H9 (cell line): Measurements from ENCODE around the gene KRTAP5-7. TPM values are rescaled to one million over a fixed set of nuclear protein-coding genes. Genes with fewer than 3 reads are reported as not detected.

Experiments used
- DNase-seq: peaks from one replicate; pipeline ENCODE4 v3.0.0-alpha.2; 2017
- H2AFZ ChIP-seq: one replicate; pipeline ENCODE4 v1.6.1; 2013; ENCODE audit warnings: mild to moderate bottlenecking, low read length, control low read depth, moderate library complexity
- H2AK5ac ChIP-seq: 2 replicates; pipeline ENCODE4 v1.6.1; 2013; ENCODE audit warnings: low read length, control low read depth, mixed read lengths; ENCODE audit not compliant: insufficient read length
- H2BK120ac ChIP-seq: one replicate; pipeline ENCODE4 v1.6.1; 2013; ENCODE audit warnings: low read depth, mild to moderate bottlenecking, low read length, control low read depth, inconsistent platforms; ENCODE audit not compliant: poor library complexity, severe bottlenecking
- H2BK12ac ChIP-seq: 2 replicates; pipeline ENCODE4 v1.6.1; 2013; ENCODE audit warnings: low read length, control low read depth, mixed read lengths, low read depth; ENCODE audit not compliant: insufficient read length
- H2BK15ac ChIP-seq: 2 replicates; pipeline ENCODE4 v1.6.1; 2013; ENCODE audit warnings: low read depth, low read length, control low read depth
- H2BK20ac ChIP-seq: one replicate; pipeline ENCODE4 v1.6.1; 2013; ENCODE audit warnings: low read depth, mild to moderate bottlenecking, low read length, control low read depth, inconsistent platforms; ENCODE audit not compliant: poor library complexity, severe bottlenecking
- H2BK5ac ChIP-seq: 2 replicates; pipeline ENCODE4 v1.6.1; 2013; ENCODE audit warnings: low read length, control low read depth, mixed read lengths; ENCODE audit not compliant: insufficient read length
- H3K14ac ChIP-seq: 2 replicates; pipeline ENCODE4 v1.6.1; 2013; ENCODE audit warnings: low read length, control low read depth; ENCODE audit not compliant: insufficient read depth
- H3K18ac ChIP-seq: 2 replicates; pipeline ENCODE4 v1.6.1; 2013; ENCODE audit warnings: low read depth, mild to moderate bottlenecking, mixed read lengths, low read length, control low read depth; ENCODE audit not compliant: insufficient read length
- H3K23ac ChIP-seq: 2 replicates; pipeline ENCODE4 v1.6.1; 2013; ENCODE audit warnings: low read length, control low read depth, mixed read lengths, low read depth; ENCODE audit not compliant: insufficient read length
- H3K23me2 ChIP-seq: 2 replicates; pipeline ENCODE4 v1.6.1; 2013; ENCODE audit warnings: low read depth, mild to moderate bottlenecking, mixed read lengths, low read length, control low read depth; ENCODE audit not compliant: insufficient read length, poor library complexity, severe bottlenecking
- H3K27ac ChIP-seq: 2 replicates; pipeline ENCODE4 v1.5.1; 2013; ENCODE audit warnings: low read length, control low read depth, mixed read lengths, low read depth; ENCODE audit not compliant: insufficient read length
- H3K27me3 ChIP-seq: 2 replicates; pipeline ENCODE4 v1.6.1; 2013; ENCODE audit warnings: low read length, control low read depth, inconsistent platforms; ENCODE audit not compliant: insufficient read depth
- H3K4ac ChIP-seq: 2 replicates; pipeline ENCODE4 v1.6.1; 2013; ENCODE audit warnings: low read depth, mild to moderate bottlenecking, control low read depth, inconsistent platforms, low read length, moderate library complexity
- H3K4me1 ChIP-seq: 2 replicates; pipeline ENCODE4 v1.6.1; 2013; ENCODE audit warnings: low read length, control low read depth, inconsistent platforms; ENCODE audit not compliant: insufficient read depth
- H3K4me2 ChIP-seq: 2 replicates; pipeline ENCODE4 v1.6.1; 2013; ENCODE audit warnings: low read length, control low read depth, mixed read lengths; ENCODE audit not compliant: insufficient read length, insufficient read depth
- H3K56ac ChIP-seq: 2 replicates; pipeline ENCODE4 v1.6.1; 2013; ENCODE audit warnings: low read depth, mild to moderate bottlenecking, mixed read lengths, low read length, control low read depth; ENCODE audit not compliant: insufficient read length
- H3K79me1 ChIP-seq: 2 replicates; pipeline ENCODE4 v1.6.1; 2013; ENCODE audit warnings: low read depth, mild to moderate bottlenecking, moderate library complexity, low read length, control low read depth, inconsistent platforms; ENCODE audit not compliant: insufficient read depth, poor library complexity, severe bottlenecking
- H3K79me2 ChIP-seq: 2 replicates; pipeline ENCODE4 v1.6.1; 2013; ENCODE audit warnings: low read length, control low read depth, inconsistent platforms; ENCODE audit not compliant: insufficient read depth
- H3K9ac ChIP-seq: 2 replicates; pipeline ENCODE4 v1.6.1; 2013; ENCODE audit warnings: low read length, control low read depth, mixed read lengths; ENCODE audit not compliant: insufficient read length; ENCODE audit errors: extremely low read depth
- H3K9me3 ChIP-seq: one replicate; pipeline ENCODE4 v1.6.1; 2013; ENCODE audit warnings: low read depth, low read length, inconsistent platforms; ENCODE audit not compliant: control insufficient read depth
- H3T11ph ChIP-seq: one replicate; pipeline ENCODE4 v1.6.1; 2013; ENCODE audit warnings: mild to moderate bottlenecking, low read length, control low read depth, inconsistent platforms
- H4K20me1 ChIP-seq: one replicate; pipeline ENCODE4 v1.6.1; 2013; ENCODE audit not compliant: control insufficient read depth, insufficient read length, insufficient read depth
- H4K5ac ChIP-seq: 2 replicates; pipeline ENCODE4 v1.6.1; 2013; ENCODE audit warnings: low read depth, mild to moderate bottlenecking, mixed read lengths, low read length, control low read depth; ENCODE audit not compliant: insufficient read length
- H4K8ac ChIP-seq: replicated peaks from 2 replicates; pipeline ENCODE4 v1.6.1; 2013; ENCODE audit warnings: low read length, control low read depth, mixed read lengths, low read depth; ENCODE audit not compliant: insufficient read length
- H4K91ac ChIP-seq: 2 replicates; pipeline ENCODE4 v1.6.1; 2013; ENCODE audit warnings: low read depth, mild to moderate bottlenecking, moderate library complexity, mixed read lengths, low read length, control low read depth; ENCODE audit not compliant: insufficient read length
- H3K27ac Mint-ChIP-seq, 3 experiments: 2 replicates in 2 of 3; 3 replicates in 1 of 3; pipeline ENCODE4 v1.8.0; 2020 to 2021; ENCODE audit warnings: mixed read lengths in 3 of 3, mild to moderate bottlenecking in 1 of 3, moderate library complexity in 1 of 3
- H3K27me3 Mint-ChIP-seq: 2 replicates; pipeline ENCODE4 v1.8.0; 2021; ENCODE audit warnings: low read depth, mild to moderate bottlenecking, moderate library complexity, mixed read lengths
- H3K36me3 Mint-ChIP-seq, 3 experiments: 2 replicates in 2 of 3; 3 replicates in 1 of 3; pipeline ENCODE4 v1.8.0; 2020 to 2021; ENCODE audit warnings: low read depth in 3 of 3, mixed read lengths in 3 of 3; ENCODE audit not compliant: insufficient read depth in 1 of 3
- H3K4me1 Mint-ChIP-seq, 2 experiments: 2 replicates each; pipeline ENCODE4 v1.8.0; 2020; ENCODE audit warnings: mixed read lengths in 2 of 2
- H3K4me3 Mint-ChIP-seq, 2 experiments: 2 replicates in 1 of 2; 3 replicates in 1 of 2; pipeline ENCODE4 v1.8.0; 2020 to 2021; ENCODE audit warnings: mild to moderate bottlenecking in 2 of 2, mixed read lengths in 2 of 2, moderate library complexity in 1 of 2
- H3K9me3 Mint-ChIP-seq, 2 experiments: 2 replicates in 1 of 2; 3 replicates in 1 of 2; pipeline ENCODE4 v1.8.0; 2020; ENCODE audit warnings: mild to moderate bottlenecking in 2 of 2, mixed read lengths in 2 of 2, moderate library complexity in 1 of 2
- WGBS: extraction: QIAGEN DNeasy Blood & Tissue Kit; methylation state at CpG from one replicate; pipeline ENCODE4 v1.1.7; 2013; ENCODE audit warnings: missing lambda C conversion rate, low lambda C conversion rate, mixed read lengths; ENCODE audit not compliant: insufficient read length; ENCODE audit errors: extremely low coverage; 5-methylcytosine and 5-hydroxymethylcytosine counted together
- total RNA-seq: library from RNA; stranded (reverse); gene quantifications from 2 replicates; pipeline ENCODE4 v1.2.1, GENCODE V29; 2021
- TF ChIP-seq, protein P1 (sequence below): fragments of 200-600 bp; sonication (generic); conservative IDR thresholded peaks from 3 replicates; pipeline ENCODE4 v1.8.0; 2021; ENCODE audit warnings: antibody characterized with exemption, mild to moderate bottlenecking

Gene KRTAP5-7
- total RNA-seq, 1 experiment from 2014 or later = not detected

DNA sequence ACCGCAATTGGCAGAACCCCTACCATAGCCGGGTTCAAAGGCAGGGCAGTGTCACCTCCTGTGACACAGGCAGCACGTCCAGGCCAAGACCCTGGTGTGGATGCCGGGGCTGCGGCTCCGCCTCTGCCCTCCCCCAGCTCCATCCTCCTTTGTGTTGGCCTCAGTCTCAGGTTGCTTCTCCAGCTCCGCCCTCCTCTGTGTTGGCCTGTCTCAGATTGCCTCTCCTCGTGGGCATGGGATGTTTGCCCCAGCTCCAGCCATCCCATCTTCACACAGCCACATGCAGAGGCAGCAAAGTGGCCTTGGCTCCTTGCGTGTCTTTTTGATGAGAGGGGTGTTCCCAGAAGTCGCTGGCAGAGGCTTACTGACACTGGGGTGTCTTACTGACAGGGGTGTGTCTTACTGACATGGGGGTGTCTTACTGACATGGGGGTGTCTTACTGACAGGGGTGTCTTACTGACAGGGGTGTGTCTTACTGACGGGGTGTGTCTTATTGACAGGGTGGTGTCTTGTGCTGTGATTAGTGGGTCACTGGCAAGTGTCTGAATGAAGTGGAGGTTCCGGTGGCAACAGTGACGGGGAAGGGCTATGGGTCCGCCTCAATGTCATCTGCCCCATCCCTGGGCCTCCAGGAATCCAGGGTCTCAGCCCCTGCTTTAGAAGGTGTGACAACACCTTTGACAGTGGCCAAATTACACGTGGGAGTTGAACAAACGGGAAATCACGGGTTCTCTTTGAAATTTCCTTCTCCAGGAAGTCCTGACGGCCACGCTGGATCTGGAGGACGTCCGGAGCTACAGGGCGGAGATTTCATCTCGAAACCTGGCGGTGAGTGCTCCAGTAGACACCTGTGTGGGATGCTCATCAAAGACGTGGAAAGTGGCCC lies 49.2 kb upstream of the KRTAP5-7 start:
- Histone ChIP-seq H3K9ac (no peak overlapping the region), H3K23ac (no peak overlapping the region), H4K20me1 (no peaks in the 10 kb centered on the region), H3K18ac (no peak overlapping the region), H3K56ac (no peak overlapping the region), H3K79me2 (no peaks in the 10 kb centered on the region), H2BK5ac (no peak overlapping the region), H3K23me2 (no peaks in the 10 kb centered on the region), H3K27ac (no peak overlapping the region), H2BK120ac (no peak overlapping the region), H3K4ac (no peak overlapping the region), H3K27me3 (no peaks in the 10 kb centered on the region), H4K8ac (no peak overlapping the region), H2BK20ac (no peak overlapping the region), H3K4me2 (no peak overlapping the region), H4K5ac (no peak overlapping the region), H3K9me3 (no peaks in the 10 kb centered on the region), H2AK5ac (no peak overlapping the region), H3K14ac (no peak overlapping the region), H2BK15ac (no peak overlapping the region), H3K4me1 (no peaks in the 10 kb centered on the region), H3T11ph (no peak overlapping the region), H2BK12ac (no peak overlapping the region), H4K91ac (no peak overlapping the region), H3K79me1 (no peaks in the 10 kb centered on the region), H2AFZ (no peak overlapping the region)
- H3K4me1 Mint-ChIP-seq = peaks cover 9 to 14% of the 10 kb centered on the region in 2 experiments
- peaks cover 14 to 71% (median 45%) of the 10 kb centered on the region in 3 experiments; a peak in 6 of 7 replicates for H3K36me3 Mint-ChIP-seq
- no peaks in the 10 kb centered on the region; the same call in 1 of the 2 replicates for H3K27me3 Mint-ChIP-seq
- H3K4me3 Mint-ChIP-seq = peak overlapping the region in 1 of 2 experiments; percentile 23; a peak in 1 of 5 replicates
- no peaks in the 10 kb centered on the region for H3K9me3 Mint-ChIP-seq
- peak overlapping the region in 2 of 3 experiments; percentile 74 to 90; a peak in 2 of 7 replicates for H3K27ac Mint-ChIP-seq
- no CpG with 5 or more reads among the region's 25 CpGs for WGBS
- peak; percentile 76 for DNase-seq
- TF ChIP-seq, protein P1, sequence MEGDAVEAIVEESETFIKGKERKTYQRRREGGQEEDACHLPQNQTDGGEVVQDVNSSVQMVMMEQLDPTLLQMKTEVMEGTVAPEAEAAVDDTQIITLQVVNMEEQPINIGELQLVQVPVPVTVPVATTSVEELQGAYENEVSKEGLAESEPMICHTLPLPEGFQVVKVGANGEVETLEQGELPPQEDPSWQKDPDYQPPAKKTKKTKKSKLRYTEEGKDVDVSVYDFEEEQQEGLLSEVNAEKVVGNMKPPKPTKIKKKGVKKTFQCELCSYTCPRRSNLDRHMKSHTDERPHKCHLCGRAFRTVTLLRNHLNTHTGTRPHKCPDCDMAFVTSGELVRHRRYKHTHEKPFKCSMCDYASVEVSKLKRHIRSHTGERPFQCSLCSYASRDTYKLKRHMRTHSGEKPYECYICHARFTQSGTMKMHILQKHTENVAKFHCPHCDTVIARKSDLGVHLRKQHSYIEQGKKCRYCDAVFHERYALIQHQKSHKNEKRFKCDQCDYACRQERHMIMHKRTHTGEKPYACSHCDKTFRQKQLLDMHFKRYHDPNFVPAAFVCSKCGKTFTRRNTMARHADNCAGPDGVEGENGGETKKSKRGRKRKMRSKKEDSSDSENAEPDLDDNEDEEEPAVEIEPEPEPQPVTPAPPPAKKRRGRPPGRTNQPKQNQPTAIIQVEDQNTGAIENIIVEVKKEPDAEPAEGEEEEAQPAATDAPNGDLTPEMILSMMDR = no peak
